ACC112 (cell line): ENCODE results near the gene MAPK1IP1L.
"Not testable (repeated sequence)": the region's sequence is repeated elsewhere in the genome, so short reads cannot be mapped to it uniquely, and the experiment has no call there.

Experiments
- H2AFZ ChIP-seq: fragments of 200-600 bp; sonication (generic); one replicate; pipeline ENCODE4 v1.6.0; 2017; ENCODE audit warnings: antibody characterized with exemption, low read length; ENCODE audit not compliant: unreplicated experiment
- H3K27ac ChIP-seq: fragments of 200-600 bp; sonication (generic); 2 replicates; pipeline ENCODE4 v1.5.1; 2014; ENCODE audit warnings: low read depth, mild to moderate bottlenecking, antibody characterized with exemption, low read length, moderate library complexity
- H3K27me3 ChIP-seq: fragments of 200-600 bp; sonication (generic); 2 replicates; pipeline ENCODE4 v1.6.1; 2014; ENCODE audit warnings: mild to moderate bottlenecking, antibody characterized with exemption, low read length, moderate library complexity, mixed read lengths; ENCODE audit not compliant: insufficient read depth
- H3K36me3 ChIP-seq: fragments of 200-600 bp; sonication (generic); 2 replicates; pipeline ENCODE4 v1.6.1; 2016; ENCODE audit warnings: mild to moderate bottlenecking, antibody characterized with exemption, low read length, moderate library complexity, mixed read lengths; ENCODE audit not compliant: insufficient read depth
- H3K4me1 ChIP-seq: fragments of 200-600 bp; sonication (generic); one replicate; pipeline ENCODE4 v1.6.1; 2016; ENCODE audit warnings: low read length, mixed read lengths; ENCODE audit not compliant: insufficient read depth, unreplicated experiment, control insufficient read depth
- H3K4me3 ChIP-seq: fragments of 200-600 bp; sonication (generic); 2 replicates; pipeline ENCODE4 v1.5.1; 2014; ENCODE audit warnings: mild to moderate bottlenecking, low read depth, low read length
- H3K79me2 ChIP-seq: fragments of 200-600 bp; sonication (generic); one replicate; pipeline ENCODE4 v1.6.0; 2016; ENCODE audit warnings: low read length; ENCODE audit not compliant: control insufficient read depth, unreplicated experiment, insufficient read depth

Gene MAPK1IP1L

GRCh38 chr14:55074662-55075061 lies 23.2 kb downstream of the MAPK1IP1L start:
- H3K4me1 ChIP-seq: peaks cover 47% of the 10 kb centered on the region
- no peaks in the 10 kb centered on the region for H3K79me2 ChIP-seq
- H2AFZ ChIP-seq: no peak overlapping the region
- H3K27ac ChIP-seq: no peak overlapping the region
- 0 out of 2 replicates have a peak, but pooled peaks cover 2% of the 10 kb centered on the region for H3K36me3 ChIP-seq
- H3K27me3 ChIP-seq: no peaks in the 10 kb centered on the region
- H3K4me3 ChIP-seq: peak overlapping the region; percentile 54

- Histone ChIP-seq H2AFZ (peak overlapping the region; percentile 19), H3K27ac (no peak overlapping the region), H3K4me1 (peaks cover 44% of the 10 kb centered on the region)
Observed at GRCh38 chr14:55075628-55076175, 24.3 kb downstream of the MAPK1IP1L start.

GRCh38 chr14:55077170-55078151 lies 26.0 kb downstream of the MAPK1IP1L start:
- H3K4me1 ChIP-seq: peaks cover 27% of the 10 kb centered on the region

More at GRCh38 chr14:55075628-55076175, 24.3 kb downstream of the MAPK1IP1L start:
- Histone ChIP-seq H3K36me3 (no peaks in the 10 kb centered on the region), H3K79me2 (no peaks in the 10 kb centered on the region), H3K4me3 (no peak overlapping the region), H3K27me3 (no peaks in the 10 kb centered on the region)

GRCh38 chr14:55079961-55080360 lies 28.5 kb downstream of the MAPK1IP1L start:
- not testable (repeated sequence) for H2AFZ ChIP-seq, H3K27ac ChIP-seq, H3K36me3 ChIP-seq, H3K27me3 ChIP-seq, H3K4me1 ChIP-seq, H3K79me2 ChIP-seq, H3K4me3 ChIP-seq

More at GRCh38 chr14:55077170-55078151, 26.0 kb downstream of the MAPK1IP1L start:
- Histone ChIP-seq H2AFZ (no peak overlapping the region), H3K36me3 (no peaks in the 10 kb centered on the region), H3K4me3 (no peak overlapping the region), H3K27ac (no peak overlapping the region), H3K79me2 (no peaks in the 10 kb centered on the region), H3K27me3 (no peaks in the 10 kb centered on the region)

GRCh38 chr14:55084401-55085059 lies 33.1 kb downstream of the MAPK1IP1L start:
- no peak overlapping the region for H2AFZ ChIP-seq
- H3K27me3 ChIP-seq: no peaks in the 10 kb centered on the region
- H3K4me3 ChIP-seq: no peak overlapping the region
- peaks cover 4% of the 10 kb centered on the region for H3K4me1 ChIP-seq
- H3K36me3 ChIP-seq: no peaks in the 10 kb centered on the region
- no peak overlapping the region for H3K27ac ChIP-seq
- no peaks in the 10 kb centered on the region for H3K79me2 ChIP-seq

GRCh38 chr14:55085060-55085660 lies 33.7 kb downstream of the MAPK1IP1L start:
- Histone ChIP-seq H3K36me3 (no peaks in the 10 kb centered on the region), H3K4me3 (no peak overlapping the region), H3K27ac (no peak overlapping the region), H3K27me3 (no peaks in the 10 kb centered on the region), H3K79me2 (no peaks in the 10 kb centered on the region), H2AFZ (no peak overlapping the region), H3K4me1 (peaks cover 4% of the 10 kb centered on the region)

- Histone ChIP-seq H3K27me3 (no peaks in the 10 kb centered on the region), H3K4me3 (no peak overlapping the region), H3K36me3 (no peaks in the 10 kb centered on the region), H3K27ac (no peak overlapping the region), H2AFZ (no peak overlapping the region), H3K79me2 (no peaks in the 10 kb centered on the region), H3K4me1 (peaks cover 4% of the 10 kb centered on the region)
Observed at GRCh38 chr14:55086938-55087337, 35.5 kb downstream of the MAPK1IP1L start.

GRCh38 chr14:55088356-55088755 lies 36.9 kb downstream of the MAPK1IP1L start:
- Histone ChIP-seq H3K4me1 (peaks cover 4% of the 10 kb centered on the region), H3K4me3 (no peak overlapping the region), H3K36me3 (no peaks in the 10 kb centered on the region), H3K27me3 (no peaks in the 10 kb centered on the region), H3K79me2 (no peaks in the 10 kb centered on the region), H2AFZ (no peak overlapping the region), H3K27ac (no peak overlapping the region)

- Histone ChIP-seq H2AFZ (no peak overlapping the region), H3K79me2 (no peaks in the 10 kb centered on the region), H3K4me1 (peaks cover 13% of the 10 kb centered on the region), H3K36me3 (no peaks in the 10 kb centered on the region), H3K27ac (no peak overlapping the region), H3K27me3 (no peaks in the 10 kb centered on the region), H3K4me3 (no peak overlapping the region)
Observed at GRCh38 chr14:55092341-55092740, 40.9 kb downstream of the MAPK1IP1L start.
